ENCODE data around the gene TCP1.
"Not testable (repeated sequence)": the region's sequence is repeated elsewhere in the genome, so short reads cannot be mapped to it uniquely, and the experiment has no call there.

Gene TCP1

DNA sequence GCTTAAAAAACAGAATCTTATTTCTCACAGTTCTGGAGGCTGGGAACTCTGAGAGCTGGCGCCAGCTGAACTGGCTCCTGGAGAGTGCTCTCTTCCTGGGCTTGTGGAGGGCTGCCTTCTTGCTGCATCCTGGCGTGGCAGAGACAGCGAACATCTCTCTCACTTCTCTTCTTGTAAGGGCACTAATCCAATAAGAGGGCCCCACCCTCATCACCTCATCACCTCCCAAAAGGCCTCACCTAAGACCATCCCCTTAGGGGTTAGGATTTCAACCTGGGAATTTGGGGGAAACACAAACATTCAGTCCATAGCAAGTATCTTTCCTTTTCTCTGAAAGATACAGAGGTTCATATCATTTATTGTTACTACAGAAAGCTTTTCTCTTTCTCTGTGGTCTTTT lies 34.6 kb upstream of the TCP1 start:
- H3K4me3 Mint-ChIP-seq, result no peak overlapping the region
- no peaks in the 10 kb centered on the region for H3K9me3 Mint-ChIP-seq (ENCODE audit: low read depth)
- H3K27me3 Mint-ChIP-seq, result no peaks in the 10 kb centered on the region
- H3K4me1 Mint-ChIP-seq (ENCODE audit: low read depth), result peaks cover 24% of the 10 kb centered on the region
- H3K36me3 Mint-ChIP-seq, result peaks cover 4% of the 10 kb centered on the region
- no peak overlapping the region for H3K27ac Mint-ChIP-seq

DNA sequence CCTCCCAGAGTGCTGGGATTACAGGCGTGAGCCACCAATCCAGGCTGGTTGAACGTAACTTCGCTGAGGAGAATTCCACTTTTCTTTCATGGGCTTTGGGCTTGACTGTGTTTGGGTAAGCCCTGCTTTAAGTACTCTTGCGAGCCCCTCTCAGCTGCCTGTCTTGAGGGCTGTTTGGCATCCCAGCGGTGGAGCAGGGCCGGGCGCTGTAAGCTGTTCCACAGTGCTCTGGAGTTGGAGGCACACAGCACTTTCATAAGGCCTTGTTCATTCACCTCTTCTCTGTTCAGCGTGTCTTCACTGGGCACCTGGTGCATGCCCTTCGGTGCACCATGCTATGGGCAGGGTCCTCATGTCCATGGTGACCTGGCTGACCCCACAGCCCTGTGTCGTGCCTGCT lies 32.3 kb upstream of the TCP1 start:
- H3K4me3 Mint-ChIP-seq, result no peak overlapping the region
- H3K27ac Mint-ChIP-seq, result no peak overlapping the region
- H3K27me3 Mint-ChIP-seq, result no peaks in the 10 kb centered on the region
- H3K36me3 Mint-ChIP-seq, result peaks cover 4% of the 10 kb centered on the region
- H3K4me1 Mint-ChIP-seq (ENCODE audit: low read depth), result peaks cover 24% of the 10 kb centered on the region
- no peaks in the 10 kb centered on the region for H3K9me3 Mint-ChIP-seq (ENCODE audit: low read depth)

DNA sequence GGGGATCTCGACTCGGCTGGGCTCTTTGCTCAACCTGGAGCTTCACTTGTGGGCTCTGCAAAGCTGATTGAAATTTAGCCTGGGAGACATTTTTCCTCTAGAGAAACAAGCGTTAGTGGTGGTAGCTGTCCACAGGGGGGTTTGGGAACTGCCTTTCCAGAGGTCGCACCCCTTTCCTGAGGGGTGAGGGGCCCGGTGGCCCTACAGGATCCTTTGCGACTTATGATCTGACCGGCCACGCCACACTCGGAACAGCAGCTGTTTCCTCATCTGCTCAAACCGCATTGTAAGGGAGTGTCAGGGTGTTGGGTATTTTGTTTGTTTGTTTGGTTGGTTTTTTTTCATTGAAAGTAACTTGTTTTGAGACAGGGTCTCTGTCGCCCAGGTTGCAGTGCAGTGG lies 31.7 kb upstream of the TCP1 start:
- Mint-ChIP-seq H3K4me1 (ENCODE audit: low read depth) (peaks cover 24% of the 10 kb centered on the region), H3K4me3 (no peak overlapping the region), H3K27ac (peak overlapping the region; percentile 34), H3K9me3 (ENCODE audit: low read depth) (no peaks in the 10 kb centered on the region), H3K27me3 (no peaks in the 10 kb centered on the region), H3K36me3 (peaks cover 4% of the 10 kb centered on the region)

DNA sequence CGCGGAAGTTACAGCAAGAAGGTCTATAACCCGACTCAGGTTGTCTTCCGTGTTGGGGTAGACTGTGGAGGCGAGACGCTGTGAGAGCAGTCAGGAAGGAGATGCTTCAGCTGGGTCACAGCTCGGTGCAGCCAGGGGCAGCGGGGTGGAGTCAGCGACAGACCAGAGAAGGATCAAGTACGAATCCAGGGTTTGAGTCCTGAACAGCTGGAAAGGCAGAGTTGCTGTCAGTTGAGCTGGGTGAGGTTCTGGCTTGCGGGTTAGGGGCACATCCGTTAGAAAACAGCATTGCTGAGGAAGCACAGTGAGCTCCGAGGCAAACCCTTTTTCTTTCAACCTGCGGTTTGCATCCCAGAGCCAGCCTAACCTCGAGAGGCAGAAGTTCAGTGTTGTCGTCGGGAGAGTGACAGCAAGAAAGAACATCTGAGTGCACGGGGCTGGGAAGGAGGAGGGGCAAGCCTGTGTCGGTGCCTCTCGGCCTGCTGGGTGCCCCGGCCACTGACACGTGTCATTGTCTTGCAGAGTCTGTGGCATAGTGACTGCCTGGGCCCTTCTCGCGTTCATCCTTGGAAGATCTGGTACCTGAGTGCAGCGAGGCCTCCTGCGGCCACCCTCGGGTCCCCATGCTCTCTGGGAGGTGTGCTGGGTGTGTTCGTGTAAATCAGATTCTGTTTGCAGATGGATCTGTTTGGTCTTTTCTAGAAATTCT lies 30.7 kb upstream of the TCP1 start:
- peaks cover 4% of the 10 kb centered on the region for H3K36me3 Mint-ChIP-seq
- no peaks in the 10 kb centered on the region for H3K27me3 Mint-ChIP-seq
- H3K4me3 Mint-ChIP-seq, result peak overlapping the region; percentile 73
- peaks cover 24% of the 10 kb centered on the region for H3K4me1 Mint-ChIP-seq (ENCODE audit: low read depth)
- H3K9me3 Mint-ChIP-seq (ENCODE audit: low read depth), result no peaks in the 10 kb centered on the region
- peak overlapping the region; percentile 56 for H3K27ac Mint-ChIP-seq

- peaks cover 24% of the 10 kb centered on the region for H3K4me1 Mint-ChIP-seq (ENCODE audit: low read depth)
- H3K27ac Mint-ChIP-seq, result peak overlapping the region; percentile 76
- H3K9me3 Mint-ChIP-seq (ENCODE audit: low read depth), result no peaks in the 10 kb centered on the region
- H3K27me3 Mint-ChIP-seq, result no peaks in the 10 kb centered on the region
- H3K36me3 Mint-ChIP-seq, result peaks cover 4% of the 10 kb centered on the region
- H3K4me3 Mint-ChIP-seq, result peak overlapping the region; percentile 73
Measured at GRCh38 chr6:159819098-159819497, 29.7 kb upstream of the TCP1 start.

- peaks cover 4% of the 10 kb centered on the region for H3K36me3 Mint-ChIP-seq
- H3K9me3 Mint-ChIP-seq (ENCODE audit: low read depth), result no peaks in the 10 kb centered on the region
- H3K4me1 Mint-ChIP-seq (ENCODE audit: low read depth), result peaks cover 24% of the 10 kb centered on the region
- H3K27me3 Mint-ChIP-seq, result no peaks in the 10 kb centered on the region
- no peak overlapping the region for H3K4me3 Mint-ChIP-seq
- H3K27ac Mint-ChIP-seq, result no peak overlapping the region
Measured at GRCh38 chr6:159817951-159818739, 28.7 kb upstream of the TCP1 start.

- not testable (repeated sequence) for H3K4me3 Mint-ChIP-seq; H3K27me3 Mint-ChIP-seq; H3K27ac Mint-ChIP-seq; H3K36me3 Mint-ChIP-seq; H3K9me3 Mint-ChIP-seq (ENCODE audit: low read depth)
- peaks cover 20% of the 10 kb centered on the region for H3K4me1 Mint-ChIP-seq (ENCODE audit: low read depth)
Measured at GRCh38 chr6:159816775-159817174, 27.4 kb upstream of the TCP1 start.

DNA sequence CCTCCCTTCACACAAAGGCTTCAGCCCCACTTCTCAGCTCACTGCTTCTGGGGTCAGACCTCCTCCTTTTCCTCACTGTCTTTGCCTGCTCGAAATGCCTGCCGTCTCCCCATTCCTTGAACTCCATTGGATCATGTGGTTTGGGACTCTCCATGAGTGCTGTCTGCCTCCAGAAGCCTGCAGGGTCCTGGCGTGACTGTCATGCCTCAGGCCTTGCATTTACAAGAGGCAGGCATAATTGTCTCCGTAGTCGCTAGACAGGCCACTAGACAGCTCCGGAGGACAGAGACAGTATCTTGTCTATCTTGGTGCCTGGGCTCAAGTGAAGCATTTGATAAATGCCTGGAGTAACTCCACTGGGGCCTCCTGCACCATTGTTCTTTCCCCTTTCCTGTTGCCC lies 26.0 kb upstream of the TCP1 start:
- Mint-ChIP-seq H3K9me3 (ENCODE audit: low read depth) (no peaks in the 10 kb centered on the region), H3K4me1 (ENCODE audit: low read depth) (peaks cover 12% of the 10 kb centered on the region), H3K27ac (no peak overlapping the region), H3K36me3 (peaks cover 4% of the 10 kb centered on the region), H3K4me3 (no peak overlapping the region), H3K27me3 (no peaks in the 10 kb centered on the region)

DNA sequence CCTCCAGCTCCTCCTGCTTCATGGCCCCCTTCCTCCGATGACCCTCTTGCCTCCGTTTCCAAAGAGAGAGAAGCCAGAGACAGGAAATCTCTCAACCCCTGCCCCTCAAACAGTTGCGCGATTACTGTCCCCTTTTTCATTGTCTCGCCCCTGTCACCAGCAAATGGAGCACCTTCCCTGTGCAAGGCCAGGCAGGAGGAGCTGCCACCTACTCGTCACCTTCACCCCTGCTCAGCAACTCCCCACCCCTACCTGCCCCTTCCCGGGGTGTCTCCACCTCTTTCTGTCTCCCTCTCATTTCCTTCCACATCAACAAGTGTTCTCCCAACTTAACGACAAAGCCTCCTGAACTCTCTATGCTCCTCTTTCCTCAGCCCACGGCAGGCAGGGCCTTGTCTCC lies 24.4 kb upstream of the TCP1 start:
- Mint-ChIP-seq H3K4me3 (no peak overlapping the region), H3K4me1 (ENCODE audit: low read depth) (no peaks in the 10 kb centered on the region), H3K9me3 (ENCODE audit: low read depth) (no peaks in the 10 kb centered on the region), H3K27me3 (no peaks in the 10 kb centered on the region), H3K27ac (no peak overlapping the region), H3K36me3 (peaks cover 9% of the 10 kb centered on the region)

DNA sequence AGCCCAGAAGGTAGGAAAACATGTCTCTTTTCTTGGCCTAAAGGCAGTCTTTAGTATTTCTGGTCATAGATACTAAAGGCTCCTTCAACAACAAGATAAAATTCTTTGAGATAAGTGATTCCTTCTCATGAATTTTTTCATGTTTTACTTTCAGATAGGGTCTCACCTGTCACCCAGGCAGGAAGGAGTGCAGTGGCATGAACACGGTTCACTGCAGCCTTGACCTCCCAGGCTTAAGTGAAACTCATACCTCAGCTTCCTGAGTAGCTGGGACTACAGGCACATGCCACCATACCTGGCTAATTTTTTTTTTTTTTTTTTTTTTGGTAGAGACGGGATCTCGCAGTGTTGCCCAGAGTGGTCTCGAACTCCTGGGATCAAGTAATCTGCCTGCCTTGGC lies 19.7 kb upstream of the TCP1 start:
- Mint-ChIP-seq H3K4me1 (ENCODE audit: low read depth) (no peaks in the 10 kb centered on the region), H3K27me3 (no peaks in the 10 kb centered on the region)

GRCh38 chr6:159808647-159809046 lies 19.2 kb upstream of the TCP1 start:
- no peaks in the 10 kb centered on the region for H3K27me3 Mint-ChIP-seq
- H3K4me3 Mint-ChIP-seq, result no peak overlapping the region
- no peaks in the 10 kb centered on the region for H3K4me1 Mint-ChIP-seq (ENCODE audit: low read depth)
- H3K27ac Mint-ChIP-seq, result no peak overlapping the region
- no peaks in the 10 kb centered on the region for H3K9me3 Mint-ChIP-seq (ENCODE audit: low read depth)
- peaks cover 12% of the 10 kb centered on the region for H3K36me3 Mint-ChIP-seq

More for the DNA sequence above, 19.7 kb upstream of the TCP1 start:
- Mint-ChIP-seq H3K27ac (no peak overlapping the region), H3K4me3 (no peak overlapping the region), H3K36me3 (peaks cover 12% of the 10 kb centered on the region), H3K9me3 (ENCODE audit: low read depth) (no peaks in the 10 kb centered on the region)

GRCh38 chr6:159807150-159807858 lies 17.9 kb upstream of the TCP1 start:
- Mint-ChIP-seq H3K9me3 (ENCODE audit: low read depth) (no peaks in the 10 kb centered on the region), H3K4me1 (ENCODE audit: low read depth) (no peaks in the 10 kb centered on the region), H3K4me3 (no peak overlapping the region), H3K27ac (no peak overlapping the region), H3K36me3 (peaks cover 12% of the 10 kb centered on the region), H3K27me3 (no peaks in the 10 kb centered on the region)

DNA sequence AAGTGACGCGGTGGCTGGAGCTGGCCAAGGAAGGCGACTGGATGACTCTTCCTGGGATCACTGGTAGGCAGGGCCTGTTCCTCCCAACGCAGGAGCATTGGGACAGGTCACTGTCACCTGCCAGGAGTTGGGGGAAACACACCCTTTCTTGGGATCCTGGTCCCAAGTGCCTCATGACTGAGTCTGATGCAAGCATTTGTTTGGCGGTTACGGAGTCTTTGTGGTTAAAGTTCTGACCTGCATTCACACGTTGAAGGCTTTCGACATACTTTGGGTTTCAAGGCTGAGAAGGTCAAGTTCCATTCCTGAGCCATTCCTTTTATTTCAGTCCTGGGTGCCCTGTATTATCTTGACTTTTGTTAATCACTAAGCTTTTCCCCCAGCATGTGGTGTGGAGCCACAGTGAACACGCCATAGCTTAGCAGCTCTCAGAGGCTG lies 16.6 kb upstream of the TCP1 start:
- no peak overlapping the region for H3K27ac Mint-ChIP-seq
- H3K27me3 Mint-ChIP-seq, result no peaks in the 10 kb centered on the region
- H3K9me3 Mint-ChIP-seq (ENCODE audit: low read depth), result no peaks in the 10 kb centered on the region
- no peak overlapping the region for H3K4me3 Mint-ChIP-seq
- H3K4me1 Mint-ChIP-seq (ENCODE audit: low read depth), result no peaks in the 10 kb centered on the region
- H3K36me3 Mint-ChIP-seq, result peaks cover 12% of the 10 kb centered on the region

GRCh38 chr6:159805440-159806020 lies 16.1 kb upstream of the TCP1 start:
- H3K9me3 Mint-ChIP-seq (ENCODE audit: low read depth), result no peaks in the 10 kb centered on the region
- no peaks in the 10 kb centered on the region for H3K4me1 Mint-ChIP-seq (ENCODE audit: low read depth)
- no peaks in the 10 kb centered on the region for H3K27me3 Mint-ChIP-seq
- H3K4me3 Mint-ChIP-seq, result no peak overlapping the region
- peaks cover 8% of the 10 kb centered on the region for H3K36me3 Mint-ChIP-seq
- H3K27ac Mint-ChIP-seq, result no peak overlapping the region

GRCh38 chr6:159804504-159804903 lies 15.1 kb upstream of the TCP1 start:
- Mint-ChIP-seq H3K36me3 (peaks cover 4% of the 10 kb centered on the region), H3K27ac (no peak overlapping the region), H3K4me1 (ENCODE audit: low read depth) (no peaks in the 10 kb centered on the region), H3K9me3 (ENCODE audit: low read depth) (no peaks in the 10 kb centered on the region), H3K27me3 (no peaks in the 10 kb centered on the region), H3K4me3 (no peak overlapping the region)

Data from activated naive CD8-positive, alpha-beta T cell (primary cell).